ENCODE data around the gene PEA15.

The PEA15 gene

GRCh38 chr1:160205242-160206035 is at the start of gene PEA15:
PEA15 (plus strand) TSS chr1:160205384; CDS start chr1:160211545, 6,161 bp downstream.
- peak; percentile 96 for DNase-seq (ENCODE audit: low spot score)

GRCh38 chr1:160156361-160156760 is 48.8 kb upstream of the PEA15 start:
- no peak for DNase-seq (ENCODE audit: low spot score)

- DNase-seq (ENCODE audit: low spot score): no peak
These were observed 48.0 kb upstream of the PEA15 start for GRCh38 chr1:160157174-160157573.

- DNase-seq (ENCODE audit: low spot score): no peak
These were observed 47.2 kb upstream of the PEA15 start for GRCh38 chr1:160158031-160158430.

- no peak for DNase-seq (ENCODE audit: low spot score)
These were observed 46.6 kb upstream of the PEA15 start for GRCh38 chr1:160158534-160158933.

GRCh38 chr1:160159846-160160245 is 45.3 kb upstream of the PEA15 start:
- DNase-seq (ENCODE audit: low spot score): no peak

GRCh38 chr1:160161965-160162705 is 43.0 kb upstream of the PEA15 start:
- peak; percentile 67 for DNase-seq (ENCODE audit: low spot score)

- no peak for DNase-seq (ENCODE audit: low spot score)
These were observed 42.3 kb upstream of the PEA15 start for GRCh38 chr1:160162931-160163330.

GRCh38 chr1:160163615-160164014 is 41.6 kb upstream of the PEA15 start:
- DNase-seq (ENCODE audit: low spot score): no peak

- DNase-seq (ENCODE audit: low spot score): no peak
These were observed 41.1 kb upstream of the PEA15 start for GRCh38 chr1:160164121-160164520.

GRCh38 chr1:160166166-160166868 is 38.9 kb upstream of the PEA15 start:
- DNase-seq (ENCODE audit: low spot score): no peak

GRCh38 chr1:160167056-160167455 is 38.1 kb upstream of the PEA15 start:
- DNase-seq (ENCODE audit: low spot score): no peak

- DNase-seq (ENCODE audit: low spot score): no peak
These were observed 37.6 kb upstream of the PEA15 start for GRCh38 chr1:160167580-160167979.

- no peak for DNase-seq (ENCODE audit: low spot score)
These were observed 37.2 kb upstream of the PEA15 start for GRCh38 chr1:160168016-160168415.

GRCh38 chr1:160168609-160169369 is 36.4 kb upstream of the PEA15 start:
- DNase-seq (ENCODE audit: low spot score): peak; percentile 55

- no peak for DNase-seq (ENCODE audit: low spot score)
These were observed 35.4 kb upstream of the PEA15 start for GRCh38 chr1:160169553-160170399.

- peak; percentile 86 for DNase-seq (ENCODE audit: low spot score)
These were observed 33.8 kb upstream of the PEA15 start for GRCh38 chr1:160171354-160171753.

GRCh38 chr1:160171980-160172379 is 33.2 kb upstream of the PEA15 start:
- no peak for DNase-seq (ENCODE audit: low spot score)

GRCh38 chr1:160177231-160177630 is 28.0 kb upstream of the PEA15 start:
- DNase-seq (ENCODE audit: low spot score): no peak

- no peak for DNase-seq (ENCODE audit: low spot score)
These were observed 27.5 kb upstream of the PEA15 start for GRCh38 chr1:160177667-160178066.

- DNase-seq (ENCODE audit: low spot score): no peak
These were observed 26.5 kb upstream of the PEA15 start for GRCh38 chr1:160178731-160179130.

Measured in GM03348 (cell line).